ENCODE results near the gene DAPK2.

DNA sequence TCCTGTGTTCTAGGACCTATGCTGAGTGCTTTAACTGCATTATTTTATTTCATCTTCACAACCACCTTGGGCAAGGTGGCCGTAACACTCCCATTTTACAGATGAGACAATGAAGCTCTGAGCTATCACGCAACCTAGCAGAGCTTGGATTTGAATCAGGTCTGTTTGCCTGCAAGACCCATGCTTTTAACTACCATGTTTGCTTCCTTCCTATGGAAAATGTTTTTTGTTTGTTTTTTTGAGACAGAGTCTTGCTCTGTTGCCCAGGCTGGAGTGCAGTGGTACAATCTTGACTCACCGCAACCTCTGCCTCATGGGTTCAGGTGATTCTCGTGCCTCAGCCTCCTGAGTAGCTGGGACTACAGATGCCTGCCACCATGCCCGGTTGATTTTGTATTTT lies 187.8 kb downstream of the DAPK2 start:
- TF ChIP-seq EZH2phosphoT487 (IDR thresholded peaks at IDR 0.05; ENCODE audit: insufficient read depth, low read depth) = no peak
- no peak for TF ChIP-seq EZH2 (IDR thresholded peaks at IDR 0.05; ENCODE audit: insufficient read depth, poor library complexity, severe bottlenecking)

All from GM23248 (cell line).